Activated naive CD4-positive, alpha-beta T cell treated with anti-CD3 and anti-CD28 coated beads, Interleukin-2, amount 50 U/mL, for 24 hours (primary cell): ENCODE measurements around the gene TM4SF4.
"Not testable (repeated sequence)": the region's sequence is repeated elsewhere in the genome, so short reads cannot be mapped to it uniquely, and the experiment has no call there.

Source experiments
- H3K27ac Mint-ChIP-seq: one replicate; pipeline ENCODE4 v1.8.0; 2021; ENCODE audit warnings: mild to moderate bottlenecking, mixed read lengths
- H3K27me3 Mint-ChIP-seq: one replicate; pipeline ENCODE4 v1.8.0; 2021; ENCODE audit warnings: mixed read lengths
- H3K36me3 Mint-ChIP-seq: one replicate; pipeline ENCODE4 v1.8.0; 2021; ENCODE audit warnings: mixed read lengths
- H3K4me1 Mint-ChIP-seq: one replicate; pipeline ENCODE4 v1.8.0; 2021; ENCODE audit warnings: mixed read lengths
- H3K4me3 Mint-ChIP-seq: one replicate; pipeline ENCODE4 v1.8.0; 2021; ENCODE audit warnings: mild to moderate bottlenecking, mixed read lengths
- H3K9me3 Mint-ChIP-seq: one replicate; pipeline ENCODE4 v1.8.0; 2021; ENCODE audit warnings: mixed read lengths

TM4SF4 gene, protein sequence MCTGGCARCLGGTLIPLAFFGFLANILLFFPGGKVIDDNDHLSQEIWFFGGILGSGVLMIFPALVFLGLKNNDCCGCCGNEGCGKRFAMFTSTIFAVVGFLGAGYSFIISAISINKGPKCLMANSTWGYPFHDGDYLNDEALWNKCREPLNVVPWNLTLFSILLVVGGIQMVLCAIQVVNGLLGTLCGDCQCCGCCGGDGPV

DNA sequence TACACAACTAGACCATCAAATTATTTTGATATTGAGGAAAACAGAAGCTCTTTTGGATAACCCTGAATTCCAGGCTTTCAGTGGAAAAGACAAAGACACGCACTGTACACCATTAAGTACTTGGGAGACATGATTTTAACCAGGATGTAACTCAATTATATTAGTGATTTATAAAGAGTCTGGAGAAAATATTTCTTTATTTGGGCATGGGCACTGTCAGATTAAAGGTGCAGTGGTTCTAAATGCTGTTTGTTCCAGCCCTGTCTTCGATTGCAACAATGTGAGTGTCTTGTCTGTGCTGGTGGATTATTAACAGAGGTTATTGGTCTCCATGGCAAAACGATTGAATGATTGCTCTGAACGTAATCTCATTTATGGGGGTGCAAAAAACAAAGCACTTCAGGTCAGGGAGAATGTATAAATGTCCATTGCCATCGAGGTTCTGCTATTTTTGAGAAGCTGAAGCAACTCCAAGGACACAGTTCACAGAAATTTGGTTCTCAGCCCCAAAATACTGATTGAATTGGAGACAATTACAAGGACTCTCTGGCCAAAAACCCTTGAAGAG is at the start of gene TM4SF4:
Gene TM4SF4 (plus strand): TSS at position 448 of the 568 bp plus-strand sequence. CDS start 181 bp downstream, outside the sequence.
- Mint-ChIP-seq H3K27me3 (peaks cover 5% of the 10 kb centered on the region), H3K4me3 (no peak within 1 kb of the TSS), H3K27ac (no peak within 1 kb of the TSS), H3K36me3 (no peaks in the 10 kb centered on the region), H3K9me3 (no peaks in the 10 kb centered on the region), H3K4me1 (no peaks in the 10 kb centered on the region)

DNA sequence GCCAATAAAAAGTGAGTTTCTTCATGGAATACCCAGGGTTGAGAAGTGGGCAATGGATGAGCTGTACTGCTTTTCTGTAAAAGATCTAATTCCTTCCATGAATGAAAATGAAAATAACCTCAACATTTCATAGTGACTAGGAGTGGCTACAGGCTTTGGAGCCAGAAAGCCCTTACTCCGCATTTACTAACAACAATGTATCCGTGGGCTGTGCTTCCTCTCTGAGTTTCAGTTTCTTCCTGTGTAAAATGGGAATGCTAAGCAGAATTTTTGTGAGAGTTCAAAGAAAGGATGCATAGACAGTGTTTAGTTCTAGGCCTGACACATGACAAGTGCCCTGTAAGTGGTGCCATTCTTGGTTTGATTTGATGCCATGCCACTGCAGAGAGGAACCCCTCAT is 49.6 kb upstream of the TM4SF4 start:
- H3K9me3 Mint-ChIP-seq: no peaks in the 10 kb centered on the region
- H3K4me3 Mint-ChIP-seq: no peak overlapping the region
- no peaks in the 10 kb centered on the region for H3K36me3 Mint-ChIP-seq
- H3K27ac Mint-ChIP-seq: no peak overlapping the region
- no peaks in the 10 kb centered on the region for H3K4me1 Mint-ChIP-seq
- H3K27me3 Mint-ChIP-seq: peaks cover 9% of the 10 kb centered on the region

DNA sequence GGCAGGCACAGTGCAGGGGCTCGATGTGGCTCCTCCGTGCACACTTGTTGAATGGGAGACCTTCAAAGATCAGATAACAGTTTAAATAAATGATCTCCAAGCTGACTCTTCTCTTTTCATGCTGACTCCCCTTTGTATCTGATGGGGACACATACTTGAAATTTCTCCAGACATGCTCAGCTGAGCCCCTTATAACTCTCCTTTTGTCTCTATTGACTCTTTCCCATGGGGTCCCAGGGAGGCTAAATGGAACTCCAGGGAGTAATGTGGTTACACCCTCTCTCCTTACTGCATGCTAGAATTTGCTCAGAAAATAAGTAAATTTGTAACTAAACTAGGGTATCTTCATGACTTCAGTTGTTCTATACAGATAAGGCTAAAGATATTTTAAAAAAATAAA is 48.2 kb upstream of the TM4SF4 start:
- no peaks in the 10 kb centered on the region for H3K36me3 Mint-ChIP-seq
- no peak overlapping the region for H3K27ac Mint-ChIP-seq
- no peaks in the 10 kb centered on the region for H3K9me3 Mint-ChIP-seq
- peaks cover 9% of the 10 kb centered on the region for H3K27me3 Mint-ChIP-seq
- H3K4me1 Mint-ChIP-seq: no peaks in the 10 kb centered on the region
- H3K4me3 Mint-ChIP-seq: no peak overlapping the region

DNA sequence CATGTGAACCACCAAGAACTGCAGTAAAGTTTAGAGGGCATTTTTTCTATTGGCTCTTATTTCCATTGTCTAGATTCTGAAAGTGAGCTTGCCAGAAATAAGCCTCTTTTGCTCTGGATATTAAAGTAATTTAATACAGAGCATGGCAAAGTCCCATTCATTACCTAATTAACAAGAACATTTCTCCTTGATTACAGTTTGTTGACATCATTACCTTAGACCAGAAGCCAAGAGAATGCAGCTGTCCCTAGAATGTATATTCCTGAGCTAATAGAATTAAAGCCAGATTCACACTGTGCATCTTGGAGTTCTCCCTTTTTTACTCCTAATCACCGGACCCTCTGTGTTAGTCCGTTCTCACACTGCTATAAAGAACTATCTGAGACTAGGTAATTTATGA is 46.4 kb upstream of the TM4SF4 start:
- no peaks in the 10 kb centered on the region for H3K36me3 Mint-ChIP-seq
- H3K4me3 Mint-ChIP-seq: no peak overlapping the region
- H3K27ac Mint-ChIP-seq: no peak overlapping the region
- H3K27me3 Mint-ChIP-seq: peaks cover 6% of the 10 kb centered on the region
- no peaks in the 10 kb centered on the region for H3K9me3 Mint-ChIP-seq
- no peaks in the 10 kb centered on the region for H3K4me1 Mint-ChIP-seq

DNA sequence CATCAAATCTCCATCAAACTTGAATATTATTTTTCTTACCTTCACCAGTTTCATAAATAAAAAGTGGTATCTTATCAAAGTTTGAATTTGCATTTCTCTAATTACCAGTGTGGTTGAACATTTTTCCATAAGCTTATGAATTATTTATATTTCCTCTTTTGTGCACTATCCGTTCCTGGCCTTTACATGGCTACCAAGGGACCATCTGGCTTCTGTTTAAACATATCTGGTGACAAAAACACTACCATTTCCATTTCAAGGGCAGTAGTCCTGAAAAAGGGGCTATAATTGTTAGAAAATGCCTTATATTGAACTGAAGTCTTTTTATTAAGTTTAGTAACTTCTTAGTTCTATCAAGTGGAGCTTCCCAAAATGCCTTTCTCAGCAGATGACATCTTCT is 44.3 kb upstream of the TM4SF4 start:
- Mint-ChIP-seq H3K27me3 (peaks cover 6% of the 10 kb centered on the region), H3K27ac (no peak overlapping the region), H3K4me3 (no peak overlapping the region), H3K36me3 (no peaks in the 10 kb centered on the region), H3K4me1 (no peaks in the 10 kb centered on the region), H3K9me3 (no peaks in the 10 kb centered on the region)

DNA sequence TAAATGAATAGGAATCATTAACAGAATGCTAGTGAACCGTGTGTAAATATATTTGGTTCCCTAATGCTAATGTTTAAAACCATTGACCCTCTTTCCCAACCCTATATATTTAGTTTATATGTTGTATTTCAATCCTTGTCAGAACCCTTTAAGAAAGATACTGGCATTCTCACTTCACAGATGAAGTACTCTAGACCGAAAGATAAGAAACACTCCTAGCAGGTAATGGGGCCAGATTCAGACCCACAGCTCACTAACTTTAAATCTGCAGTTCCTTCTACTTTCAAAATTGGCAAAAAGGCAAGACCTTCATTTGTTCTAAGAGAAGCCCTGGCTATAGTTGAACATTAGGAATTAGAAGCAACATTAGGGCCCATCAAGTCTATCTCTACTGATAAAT is 42.3 kb upstream of the TM4SF4 start:
- no peaks in the 10 kb centered on the region for H3K4me1 Mint-ChIP-seq

DNA sequence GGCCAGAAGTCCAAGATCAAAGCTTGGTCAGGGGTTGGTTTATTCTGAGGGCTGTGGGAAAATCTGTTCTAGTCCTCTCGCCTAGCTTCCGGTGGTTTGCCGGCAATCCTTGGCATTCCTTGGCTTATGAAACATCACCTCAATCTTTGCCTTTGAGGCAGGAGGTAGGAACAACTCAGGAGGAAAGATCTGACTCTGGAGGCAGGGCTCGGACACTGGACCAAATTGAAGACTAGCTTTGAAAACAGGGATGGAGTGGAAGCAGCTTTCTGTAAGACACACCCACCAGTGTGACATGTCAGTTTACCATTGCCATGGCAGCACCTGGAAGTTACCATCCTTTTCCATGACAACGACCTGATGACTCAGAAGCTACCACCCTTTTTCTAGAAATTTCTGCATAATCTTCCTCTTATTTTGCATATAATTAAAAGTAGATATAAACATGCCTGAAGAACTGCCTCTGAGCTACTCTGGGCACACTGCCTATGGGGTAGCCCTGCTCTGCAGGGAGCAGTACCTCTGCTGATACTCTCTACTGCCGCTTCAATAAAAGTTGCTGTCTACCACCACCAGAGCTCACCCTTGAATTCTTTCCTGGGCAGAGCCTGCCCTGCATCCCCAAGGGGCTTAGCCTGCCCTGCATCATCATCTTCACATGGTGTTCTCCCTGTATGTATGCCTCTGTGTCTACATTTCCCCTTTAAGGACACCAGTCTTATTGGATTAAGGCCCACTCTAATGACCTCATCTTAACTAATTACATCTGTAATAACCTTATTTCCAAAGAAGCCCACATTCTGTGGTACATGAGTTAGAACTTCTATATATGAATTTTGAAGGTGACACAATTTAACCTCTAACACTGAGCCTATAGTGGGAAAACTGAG is 38.3 kb upstream of the TM4SF4 start:
- H3K4me1 Mint-ChIP-seq: no peaks in the 10 kb centered on the region
- H3K4me3 Mint-ChIP-seq: no peak overlapping the region
- H3K36me3 Mint-ChIP-seq: no peaks in the 10 kb centered on the region
- H3K27me3 Mint-ChIP-seq: peaks cover 2% of the 10 kb centered on the region
- no peak overlapping the region for H3K27ac Mint-ChIP-seq
- no peaks in the 10 kb centered on the region for H3K9me3 Mint-ChIP-seq

More for the DNA sequence above, 42.3 kb upstream of the TM4SF4 start:
- Mint-ChIP-seq H3K27ac (no peak overlapping the region), H3K27me3 (peaks cover 4% of the 10 kb centered on the region), H3K36me3 (no peaks in the 10 kb centered on the region), H3K4me3 (no peak overlapping the region), H3K9me3 (no peaks in the 10 kb centered on the region)

DNA sequence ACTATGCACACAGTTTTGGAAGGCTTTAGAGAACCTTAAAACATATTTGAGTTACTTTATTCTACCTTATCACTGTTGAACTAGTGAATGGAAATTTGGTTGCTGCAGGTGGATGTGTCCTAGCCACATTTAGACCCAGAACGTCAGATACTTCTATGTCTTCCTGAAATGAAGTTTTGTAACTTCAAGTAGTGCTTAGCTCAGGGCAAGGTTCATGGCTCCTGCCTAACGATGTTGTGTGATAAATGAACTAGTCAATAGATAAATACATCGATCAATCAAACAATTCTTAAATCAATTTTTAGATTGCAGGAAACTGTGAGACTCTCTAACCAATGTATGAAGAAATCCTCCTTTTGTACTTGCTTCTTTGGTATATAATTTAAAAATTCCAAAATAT is 37.2 kb upstream of the TM4SF4 start:
- Mint-ChIP-seq H3K4me1 (no peaks in the 10 kb centered on the region), H3K36me3 (no peaks in the 10 kb centered on the region), H3K27me3 (peaks cover 2% of the 10 kb centered on the region), H3K27ac (no peak overlapping the region), H3K9me3 (no peaks in the 10 kb centered on the region), H3K4me3 (no peak overlapping the region)

DNA sequence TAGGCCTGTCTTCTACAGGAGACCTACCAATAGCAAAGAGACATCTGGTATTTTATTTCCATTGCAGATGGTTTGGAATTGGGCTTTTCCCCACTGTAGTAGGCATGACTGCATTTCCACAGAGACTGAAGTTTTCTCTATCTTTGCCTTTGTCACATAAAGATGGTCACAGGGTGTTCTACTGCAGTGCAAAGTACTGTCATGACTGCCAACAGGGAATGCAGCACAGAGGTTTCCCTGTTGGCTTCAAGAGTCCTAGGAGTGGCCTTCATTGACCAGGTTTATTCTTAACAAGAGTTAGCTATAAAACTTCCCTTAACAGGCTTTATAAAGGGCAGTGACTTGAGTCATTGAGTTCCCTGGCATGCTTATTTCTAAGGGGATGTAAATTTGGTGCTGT is 36.8 kb upstream of the TM4SF4 start:
- Mint-ChIP-seq H3K36me3 (no peaks in the 10 kb centered on the region), H3K4me3 (no peak overlapping the region), H3K27me3 (peaks cover 2% of the 10 kb centered on the region)

DNA sequence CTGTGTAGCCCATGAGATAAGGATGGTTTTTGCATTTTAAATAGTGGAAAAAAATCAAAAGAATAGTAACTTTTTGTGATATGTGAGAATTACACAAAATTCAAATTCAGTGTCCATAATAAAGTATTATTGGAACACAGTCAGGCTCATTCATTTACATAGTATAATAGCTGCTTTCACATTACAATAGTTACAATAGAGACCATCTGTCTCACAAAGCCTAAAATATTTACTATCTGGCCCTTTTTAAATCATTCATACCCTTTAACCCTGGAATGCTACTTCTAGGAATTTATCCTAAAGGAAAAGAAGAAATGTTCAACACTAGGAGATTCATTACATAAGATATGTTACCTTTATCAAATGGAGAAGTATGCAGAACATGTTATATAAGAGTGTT is 35.5 kb upstream of the TM4SF4 start:
- Mint-ChIP-seq H3K4me1 (no peaks in the 10 kb centered on the region), H3K4me3 (no peak overlapping the region), H3K36me3 (no peaks in the 10 kb centered on the region), H3K27me3 (peaks cover 5% of the 10 kb centered on the region), H3K27ac (no peak overlapping the region), H3K9me3 (no peaks in the 10 kb centered on the region)

More for the DNA sequence above, 36.8 kb upstream of the TM4SF4 start:
- Mint-ChIP-seq H3K9me3 (no peaks in the 10 kb centered on the region), H3K4me1 (no peaks in the 10 kb centered on the region), H3K27ac (no peak overlapping the region)

DNA sequence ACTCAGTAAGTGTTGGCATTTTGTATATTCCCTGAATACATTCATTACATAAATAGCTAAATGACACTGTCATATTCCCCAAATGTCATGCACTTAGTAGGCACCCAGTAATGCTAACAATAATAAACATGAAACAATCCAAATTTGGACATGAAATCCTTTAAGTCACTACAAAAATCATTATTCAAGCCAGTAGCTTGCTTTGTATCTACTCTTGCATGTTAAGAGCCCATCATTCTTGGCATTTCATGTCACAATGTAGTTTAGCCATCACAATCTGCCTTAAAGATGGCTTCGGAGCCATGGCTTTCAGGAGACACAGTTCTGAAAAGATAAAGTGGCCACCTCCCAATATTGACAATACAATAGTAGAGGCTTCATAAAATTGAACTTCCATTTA is 32.9 kb upstream of the TM4SF4 start:
- peaks cover 5% of the 10 kb centered on the region for H3K27me3 Mint-ChIP-seq
- H3K4me3 Mint-ChIP-seq: no peak overlapping the region

DNA sequence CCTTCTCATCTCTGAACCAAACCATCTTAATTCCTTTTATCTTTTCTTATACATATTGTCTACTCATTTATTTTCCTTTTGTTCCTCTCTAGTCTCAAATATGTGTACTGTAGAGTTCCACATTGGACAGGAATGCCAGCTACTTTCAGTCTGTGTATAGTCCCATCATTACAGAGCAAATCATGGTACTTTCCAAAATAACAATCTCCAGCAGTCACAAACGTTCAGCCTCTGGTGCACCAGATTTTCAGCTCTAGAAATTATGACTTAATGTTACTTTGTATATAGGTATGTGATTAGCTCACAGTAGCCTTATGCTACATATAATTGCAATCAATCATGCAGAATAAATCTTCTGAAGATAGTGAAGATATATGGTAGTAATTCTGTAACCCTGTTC is 32.5 kb upstream of the TM4SF4 start:
- no peaks in the 10 kb centered on the region for H3K4me1 Mint-ChIP-seq
- peaks cover 5% of the 10 kb centered on the region for H3K27me3 Mint-ChIP-seq
- no peak overlapping the region for H3K27ac Mint-ChIP-seq
- no peaks in the 10 kb centered on the region for H3K9me3 Mint-ChIP-seq
- no peak overlapping the region for H3K4me3 Mint-ChIP-seq
- H3K36me3 Mint-ChIP-seq: no peaks in the 10 kb centered on the region

More for the DNA sequence above, 32.9 kb upstream of the TM4SF4 start:
- no peak overlapping the region for H3K27ac Mint-ChIP-seq
- no peaks in the 10 kb centered on the region for H3K4me1 Mint-ChIP-seq
- H3K9me3 Mint-ChIP-seq: no peaks in the 10 kb centered on the region
- no peaks in the 10 kb centered on the region for H3K36me3 Mint-ChIP-seq

DNA sequence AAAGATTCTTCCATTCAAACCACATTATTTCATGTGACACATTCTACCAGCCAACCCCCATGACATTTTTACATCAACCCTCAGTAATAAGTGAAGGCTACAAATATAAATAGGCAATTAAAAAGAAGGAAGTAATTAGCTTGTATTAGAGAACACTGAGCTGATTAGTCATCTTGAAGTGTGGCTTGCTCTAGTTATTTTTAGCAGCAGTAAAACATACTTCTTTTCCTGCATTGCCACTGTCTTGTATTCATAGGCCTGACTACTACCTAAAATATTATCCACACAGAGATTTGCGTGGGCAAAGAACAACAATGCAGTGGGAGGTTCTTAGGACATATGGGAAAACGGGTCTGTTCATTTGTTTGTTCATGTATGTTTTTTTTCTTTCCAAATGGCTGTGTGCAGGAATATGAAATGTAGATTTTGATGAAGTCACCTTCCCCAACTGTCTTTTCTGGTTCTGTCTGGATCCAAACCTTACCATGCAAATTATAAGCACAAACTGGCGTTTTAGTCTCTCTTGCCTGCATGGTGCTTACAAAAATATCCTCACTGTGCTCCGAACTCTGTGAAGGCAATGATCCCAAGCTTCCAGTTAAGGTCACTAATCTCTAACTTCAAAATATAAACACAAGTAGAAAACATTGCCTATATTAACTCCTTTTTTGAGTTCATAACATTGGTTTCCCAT is 31.5 kb upstream of the TM4SF4 start:
- Mint-ChIP-seq H3K27ac (no peak overlapping the region), H3K36me3 (no peaks in the 10 kb centered on the region), H3K4me3 (no peak overlapping the region), H3K9me3 (no peaks in the 10 kb centered on the region), H3K27me3 (peaks cover 3% of the 10 kb centered on the region), H3K4me1 (no peaks in the 10 kb centered on the region)

DNA sequence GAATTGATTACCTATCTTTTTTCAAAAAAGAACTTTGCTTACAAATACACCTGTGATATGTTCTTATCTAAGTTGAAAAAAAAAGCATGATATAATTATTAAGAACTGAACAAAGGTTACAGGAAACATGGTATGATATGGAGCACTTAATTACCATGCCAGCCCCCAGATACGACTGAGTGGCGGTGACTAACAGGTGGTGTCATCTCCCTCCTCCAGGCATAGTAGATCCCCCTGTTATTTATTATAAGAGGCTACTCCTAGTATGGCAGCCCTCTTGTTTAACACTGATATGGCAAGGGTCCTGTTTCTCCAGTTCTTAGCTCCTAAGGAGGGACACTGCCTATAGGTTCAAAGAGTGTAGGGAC is 31.0 kb upstream of the TM4SF4 start:
- no peaks in the 10 kb centered on the region for H3K9me3 Mint-ChIP-seq
- peaks cover 3% of the 10 kb centered on the region for H3K27me3 Mint-ChIP-seq
- H3K4me3 Mint-ChIP-seq: no peak overlapping the region
- H3K4me1 Mint-ChIP-seq: no peaks in the 10 kb centered on the region
- no peaks in the 10 kb centered on the region for H3K36me3 Mint-ChIP-seq
- H3K27ac Mint-ChIP-seq: no peak overlapping the region

DNA sequence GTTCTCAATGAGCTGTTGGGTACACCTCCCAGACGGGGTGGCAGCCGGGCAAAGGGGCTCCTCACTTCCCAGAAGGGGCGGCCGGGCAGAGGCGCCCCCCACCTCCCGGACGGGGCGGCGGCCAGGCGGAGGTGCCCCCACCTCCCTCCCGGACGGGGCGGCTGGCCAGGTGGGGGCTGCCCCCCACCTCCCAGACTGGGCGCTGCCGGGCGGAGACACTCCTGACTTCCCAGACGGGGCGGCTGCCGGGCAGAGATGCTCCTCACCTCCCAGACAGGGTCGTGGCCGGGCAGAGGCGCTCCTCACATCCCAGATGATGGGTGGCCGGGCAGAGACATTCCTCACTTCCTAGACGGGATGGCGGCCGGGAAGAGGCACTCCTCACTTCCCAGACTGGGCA is 29.6 kb upstream of the TM4SF4 start:
- H3K27me3 Mint-ChIP-seq, H3K4me1 Mint-ChIP-seq, H3K9me3 Mint-ChIP-seq, H3K27ac Mint-ChIP-seq, H3K36me3 Mint-ChIP-seq, H3K4me3 Mint-ChIP-seq: not testable (repeated sequence)

DNA sequence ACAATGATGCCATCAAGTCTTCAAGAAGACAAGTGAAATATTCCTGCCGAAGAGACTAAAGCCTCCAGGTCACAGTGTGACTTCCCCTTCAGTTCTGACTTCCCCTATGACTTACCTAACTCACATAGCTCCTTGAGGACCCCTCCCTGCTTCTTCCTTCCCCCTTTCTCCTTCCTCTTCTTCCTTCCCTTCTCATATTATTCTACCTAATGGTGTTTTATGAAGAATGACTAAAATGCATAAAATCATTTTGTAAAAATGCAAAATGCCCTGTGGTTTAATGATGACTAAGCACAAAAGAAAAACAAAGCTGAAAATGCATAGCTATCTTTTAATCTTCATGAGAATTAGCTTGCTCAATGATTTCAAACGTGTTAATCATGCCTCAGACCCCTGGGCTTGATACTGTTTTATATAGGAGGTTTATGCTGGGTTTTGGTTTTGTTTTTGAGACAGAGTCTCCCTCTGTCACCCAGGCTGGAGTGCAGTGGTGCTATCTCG is 26.1 kb upstream of the TM4SF4 start:
- no peak overlapping the region for H3K4me3 Mint-ChIP-seq
- H3K27ac Mint-ChIP-seq: no peak overlapping the region
- H3K4me1 Mint-ChIP-seq: no peaks in the 10 kb centered on the region
- peaks cover 4% of the 10 kb centered on the region for H3K27me3 Mint-ChIP-seq
- no peaks in the 10 kb centered on the region for H3K9me3 Mint-ChIP-seq
- no peaks in the 10 kb centered on the region for H3K36me3 Mint-ChIP-seq
